IMR-90 (cell line): ENCODE measurements around the gene NCBP2. TPM values are rescaled to one million over a fixed set of nuclear protein-coding genes. Genes with fewer than 3 reads are reported as not detected.
A peak's percentile ranks its signal among the peaks of the same experiment; 100 is the strongest.

ENCODE experiments used
- ATAC-seq: fragments of 200-7000 bp; cut with Tn5 transposase; 2 replicates; pipeline ENCODE4 v1.9.1; 2020; ENCODE audit warnings: low read depth, mild to moderate bottlenecking, moderate library complexity
- BruUV-seq: library from RNA; stranded (reverse); fragments of 400-500 nt; replicated peaks from 2 replicates; lab custom pipeline; 2021; lab: Mats Ljungman, UMichigan
- CTCF ChIA-PET: fragments of 300-600 bp; formaldehyde crosslinking; extraction: SDS; loops from one replicate; lab custom pipeline; 2021; ENCODE audit warnings: antibody characterized with exemption; lab: Yijun Ruan, JAX
- POLR2A ChIA-PET: fragments of 300-600 bp; sonication (Branson Sonifier 250); formaldehyde crosslinking; loops from one replicate; lab custom pipeline; 2022; ENCODE audit warnings: antibody characterized with exemption; ENCODE audit not compliant: unreplicated experiment; lab: Charles Lee
- DNase-seq: peaks from one replicate; pipeline ENCODE4 v3.0.0; 2013
- H2AFZ ChIP-seq: replicated peaks from 2 replicates; pipeline ENCODE3; 2013; ENCODE audit warnings: low read length, mild to moderate bottlenecking; ENCODE audit not compliant: poor library complexity
- H2AK5ac ChIP-seq: 2 replicates; pipeline ENCODE4 v1.6.1; 2013; ENCODE audit warnings: low read depth, low read length, inconsistent platforms
- H2AK9ac ChIP-seq: replicated peaks from 2 replicates; pipeline ENCODE3; 2013; ENCODE audit warnings: mild to moderate bottlenecking, low read depth, low read length, moderate library complexity; ENCODE audit not compliant: poor library complexity
- H2BK120ac ChIP-seq: 2 replicates; pipeline ENCODE4 v1.6.1; 2013; ENCODE audit warnings: low read depth, low read length, inconsistent platforms
- H2BK15ac ChIP-seq: 3 replicates; pipeline ENCODE4 v1.6.1; 2013; ENCODE audit warnings: low read depth, low read length, inconsistent platforms
- H2BK20ac ChIP-seq: 2 replicates; pipeline ENCODE4 v1.6.1; 2013; ENCODE audit warnings: low read depth, mild to moderate bottlenecking, inconsistent platforms, low read length, moderate library complexity
- H2BK5ac ChIP-seq: 2 replicates; pipeline ENCODE4 v1.6.1; 2013; ENCODE audit warnings: mild to moderate bottlenecking, low read depth, low read length, inconsistent platforms; ENCODE audit not compliant: poor library complexity, severe bottlenecking
- H3K14ac ChIP-seq: replicated peaks from 2 replicates; pipeline ENCODE4 v1.6.1; 2013; ENCODE audit warnings: low read depth, low read length, inconsistent platforms
- H3K18ac ChIP-seq: 2 replicates; pipeline ENCODE4 v1.6.1; 2013; ENCODE audit warnings: low read depth, low read length, control low read depth
- H3K23ac ChIP-seq: 2 replicates; pipeline ENCODE4 v1.6.1; 2013; ENCODE audit warnings: low read depth, low read length, inconsistent platforms
- H3K27ac ChIP-seq: 2 replicates; pipeline ENCODE4 v1.5.1; 2013; ENCODE audit warnings: mild to moderate bottlenecking, control low read depth, low read length; ENCODE audit not compliant: insufficient read depth
- H3K27me3 ChIP-seq: 2 replicates; pipeline ENCODE4 v1.6.1; 2013; ENCODE audit warnings: low read length; ENCODE audit not compliant: control insufficient read depth, insufficient read depth
- H3K36me3 ChIP-seq: 2 replicates; pipeline ENCODE4 v1.6.1; 2013; ENCODE audit warnings: low read length, mixed read lengths; ENCODE audit not compliant: control insufficient read depth, insufficient read depth
- H3K4ac ChIP-seq: 2 replicates; pipeline ENCODE4 v1.6.1; 2013; ENCODE audit warnings: low read depth, low read length, inconsistent platforms
- H3K4me1 ChIP-seq: 2 replicates; pipeline ENCODE4 v1.6.1; 2013; ENCODE audit warnings: low read length, mixed read lengths; ENCODE audit not compliant: control insufficient read depth, insufficient read depth
- H3K4me2 ChIP-seq: 2 replicates; pipeline ENCODE4 v1.6.1; 2013; ENCODE audit warnings: low read depth, mild to moderate bottlenecking, control low read depth, low read length, moderate library complexity
- H3K4me3 ChIP-seq: 2 replicates; pipeline ENCODE4 v1.5.1; 2013; ENCODE audit warnings: low read depth, mild to moderate bottlenecking, control low read depth, low read length, moderate library complexity; ENCODE audit not compliant: insufficient read depth
- H3K56ac ChIP-seq: 2 replicates; pipeline ENCODE4 v1.6.1; 2013; ENCODE audit warnings: low read length, inconsistent platforms; ENCODE audit not compliant: insufficient read depth; ENCODE audit errors: extremely low read depth
- H3K79me1 ChIP-seq, 2 experiments: 2 replicates each; pipeline ENCODE4 v1.6.1; 2013; ENCODE audit warnings: low read length in 2 of 2, inconsistent platforms in 1 of 2, low read depth in 1 of 2
- H3K9ac ChIP-seq: 2 replicates; pipeline ENCODE4 v1.6.1; 2013; ENCODE audit warnings: low read depth, low read length, control low read depth
- H3K9me1 ChIP-seq: 2 replicates; pipeline ENCODE4 v1.6.1; 2013; ENCODE audit warnings: low read length, inconsistent platforms; ENCODE audit not compliant: insufficient read depth
- H3K9me3 ChIP-seq: 2 replicates; pipeline ENCODE4 v1.6.1; 2013; ENCODE audit warnings: low read length; ENCODE audit not compliant: control insufficient read depth, insufficient read depth
- H4K20me1 ChIP-seq: 2 replicates; pipeline ENCODE4 v1.6.1; 2013; ENCODE audit warnings: low read length, inconsistent platforms; ENCODE audit not compliant: insufficient read depth
- H4K5ac ChIP-seq: 2 replicates; pipeline ENCODE4 v1.6.1; 2013; ENCODE audit warnings: mild to moderate bottlenecking, low read depth, low read length, control low read depth
- H4K8ac ChIP-seq, 2 experiments: 2 replicates each; pipeline ENCODE4 v1.6.1; 2013; ENCODE audit warnings: low read depth in 2 of 2, low read length in 2 of 2, control low read depth in 1 of 2, inconsistent platforms in 1 of 2
- H4K91ac ChIP-seq: 2 replicates; pipeline ENCODE4 v1.6.1; 2013; ENCODE audit warnings: low read depth, low read length, inconsistent platforms; ENCODE audit not compliant: insufficient read depth
- CTCF ChIP-seq: conservative IDR thresholded peaks from 2 replicates; pipeline ENCODE4 v1.5.1; 2012; ENCODE audit warnings: mild to moderate bottlenecking, low read depth, low read length, improper control_type of control experiment
- ELK1 ChIP-seq: fragments of 150-350 bp; IDR thresholded peaks from 2 replicates; pipeline ENCODE4 v1.6.1; 2016; ENCODE audit warnings: low read depth, mild to moderate bottlenecking, low read length, moderate library complexity, borderline replicate concordance
- RAD21 ChIP-seq: IDR thresholded peaks from 2 replicates; pipeline ENCODE4 v1.6.1; 2012; ENCODE audit warnings: low read length, improper control_type of control experiment
- WGBS, 2 experiments: methylation state at CpG; one replicate each; pipeline versions ENCODE4 v1.1.5 to v1.1.7; 2013; ENCODE audit warnings: missing lambda C conversion rate in 2 of 2; ENCODE audit not compliant: insufficient read length in 1 of 2; ENCODE audit errors: extremely low coverage in 2 of 2; 5-methylcytosine and 5-hydroxymethylcytosine counted together
- dilution Hi-C: fragments of 300-500 bp; cut with HindIII; formaldehyde crosslinking; loops from one replicate; pipeline ENCODE4 v1.14.3; 2018; ENCODE audit warnings: low sequenced_read_pairs; ENCODE audit not compliant: unreplicated experiment
- in situ Hi-C: fragments of 300-500 bp; cut with MboI; formaldehyde crosslinking; loops from 3 replicates; pipeline ENCODE4 v1.14.3; 2019; ENCODE audit warnings: low sequenced_read_pairs, inconsistent platforms, mixed read lengths
- intact Hi-C: fragments of 100-400 bp; cut with micrococcal nuclease; formaldehyde crosslinking; loops from 2 replicates; pipeline ENCODE4 v1.10.0; 2022
- polyA plus RNA-seq, 3 experiments: library from polyadenylated mRNA; depleted of rRNA; stranded (reverse); fragments of >200 nt; gene quantifications; 2 replicates each; pipeline ENCODE4 v1.2.3, GENCODE V29; 2012; ENCODE audit warnings: low replicate concordance in 1 of 3
- total RNA-seq: library from RNA; depleted of rRNA; stranded (reverse); fragments of >200 nt; gene quantifications from 2 replicates; pipeline ENCODE4 v1.2.3, GENCODE V29; 2012

The NCBP2 gene
- total and polyA plus RNA-seq, 2 of the 4 experiments (the other 2 are of a cell fraction): 42.8 to 73.6 TPM

- Histone ChIP-seq H2AK9ac (no peak overlapping the region), H2BK5ac (no peak overlapping the region), H2AK5ac (no peak overlapping the region), H3K9ac (no peak overlapping the region), H2BK120ac (no peak overlapping the region), H2AFZ (peak overlapping the region; percentile 51), H3K9me3 (no peaks in the 10 kb centered on the region), H3K4ac (no peak overlapping the region), H3K18ac (no peak overlapping the region), H3K9me1 (no peaks in the 10 kb centered on the region), H3K4me3 (no peak overlapping the region), H2BK15ac (no peak overlapping the region), H3K56ac (no peak overlapping the region), H4K20me1 (peaks cover 1% of the 10 kb centered on the region; the same call in 1 of the 2 replicates), H3K23ac (no peak overlapping the region), H3K79me1 (peaks cover 0 to 5% of the 10 kb centered on the region in 2 experiments; a peak in 2 of 4 replicates), H4K5ac (no peak overlapping the region), H3K4me1 (no peaks in the 10 kb centered on the region; the same call in 1 of the 2 replicates), H3K36me3 (peaks cover 3% of the 10 kb centered on the region; the same call in 1 of the 2 replicates), H3K27ac (no peak overlapping the region), H4K91ac (no peak overlapping the region), H2BK20ac (no peak overlapping the region), H4K8ac (0 out of 4 replicates have a peak overlapping the region, but pooled peaks of 1 of the 2 experiments have one; percentile 2), H3K4me2 (peak overlapping the region; percentile 39; the same call in 1 of the 2 replicates), H3K14ac (no peak overlapping the region), H3K27me3 (peaks cover 19% of the 10 kb centered on the region)
- POLR2A ChIA-PET: no interaction called here
- BruUV-seq: no TSS peak
- dilution Hi-C loops (no loop called here), intact Hi-C loops (loop anchor here (10.0 kb wide), 1 partner anchor 344 kb away; no protein-coding TSS in a partner anchor), in situ Hi-C loops (no loop called here)
- CTCF ChIA-PET: no interaction called here
- WGBS, 2 experiments: no CpG with 5 or more reads among the region's 22 CpGs
- no peak for DNase-seq
- TF ChIP-seq RAD21 (0 out of 2 replicates have a peak, but pooled peaks have one; percentile 10), CTCF (0 out of 2 replicates have a peak, but pooled peaks have one; percentile 6), ELK1 (no peak)
- peak; percentile 71 for ATAC-seq
These were observed 6.3 kb upstream of the NCBP2 start for GRCh38 chr3:196948442-196949284.
